ENCODE results near the gene BMPR1B. TPM values are rescaled to one million over a fixed set of nuclear protein-coding genes. Genes with fewer than 3 reads are reported as not detected.

The BMPR1B gene
- polyA plus RNA-seq, 2 of the 4 experiments (the other 2 are of a cell fraction) = 6.4 to 21.2 TPM

- ChIA-PET CTCF (interaction anchor here (1.6 kb wide), 1 partner anchor 10 kb away, joined by 5 read pairs; no protein-coding TSS in a partner anchor), POLR2A (no interaction called here)
- Histone ChIP-seq H3K4me3 (no peak overlapping the region), H3K4me1 (peaks cover 15% of the 10 kb centered on the region), H3K4me2 (no peak overlapping the region), H3K9me3 (no peaks in the 10 kb centered on the region), H3K27ac (no peak overlapping the region)
- ATAC-seq = no peak
- WGBS (ENCODE audit: missing lambda C conversion rate) = 93% methylated on average over 7 of the region's 7 CpGs
- DNase-seq (ENCODE audit: low read depth in 1 of 2, low spot score in 1 of 2) = no peak
- no peak for FAIRE-seq
- TF ChIP-seq NPAS2 (CRISPR knock-in tag; IDR thresholded peaks at IDR 0.05; ENCODE audit: borderline replicate concordance) = no peak
- TF ChIP-seq CEBPB (IDR thresholded peaks at IDR 0.05) = no peak
- TF ChIP-seq MYC (IDR thresholded peaks at IDR 0.05; ENCODE audit: borderline replicate concordance, low read length) = no peak
Measured at GRCh38 chr4:94897023-94897422, 139.3 kb downstream of the BMPR1B start.

GRCh38 chr4:94905511-94905910 is 147.8 kb downstream of the BMPR1B start:
- TF ChIP-seq NPAS2 (CRISPR knock-in tag; IDR thresholded peaks at IDR 0.05; ENCODE audit: borderline replicate concordance) (no peak), REST (IDR thresholded peaks at IDR 0.05) (no peak), MYC (IDR thresholded peaks at IDR 0.05; ENCODE audit: borderline replicate concordance, low read length) (no peak), HEYL (CRISPR knock-in tag; IDR thresholded peaks at IDR 0.05) (no peak), RNF2 (IDR thresholded peaks at IDR 0.05; ENCODE audit: borderline replicate concordance, low read depth) (no peak), POLR2A (IDR thresholded peaks at IDR 0.05; ENCODE audit: low read length) (no peak), SREBF2 (IDR thresholded peaks at IDR 0.05) (no peak), BHLHE40 (IDR thresholded peaks at IDR 0.05; ENCODE audit: low read depth, low read length) (no peak), ESRRA (IDR thresholded peaks at IDR 0.05; ENCODE audit: borderline replicate concordance, low read length) (no peak), CHD4 (IDR thresholded peaks at IDR 0.05; ENCODE audit: borderline replicate concordance) (no peak), HDAC2 (IDR thresholded peaks at IDR 0.05) (no peak), ZC3H11A (IDR thresholded peaks at IDR 0.05) (no peak), FOXS1 (CRISPR knock-in tag; IDR thresholded peaks at IDR 0.05) (no peak), ZSCAN20 (CRISPR knock-in tag; IDR thresholded peaks at IDR 0.05) (no peak), MAX (IDR thresholded peaks at IDR 0.05) (no peak), NR3C1 (IDR thresholded peaks at IDR 0.05) (no peak), RCOR1 (IDR thresholded peaks at IDR 0.05; ENCODE audit: low read depth, low read length) (no peak)
- CTCF ChIA-PET = interaction anchor here (0.7 to 1.9 kb wide), 2 partner anchors 8 to 434 kb away, joined by 3 to 5 read pairs; no protein-coding TSS in a partner anchor
- no peak for ATAC-seq
- H3K4me2 ChIP-seq = no peak overlapping the region
- no peak overlapping the region for H3K27ac ChIP-seq
- H3K9me3 ChIP-seq = no peaks in the 10 kb centered on the region
- no peak for FAIRE-seq
- no peak overlapping the region for H3K4me3 ChIP-seq
- WGBS (ENCODE audit: missing lambda C conversion rate) = 76% methylated on average over 3 of the region's 3 CpGs
- POLR2A ChIA-PET = no interaction called here
- no peaks in the 10 kb centered on the region for H3K4me1 ChIP-seq
- DNase-seq (ENCODE audit: low read depth in 1 of 2, low spot score in 1 of 2) = no peak

- CTCF ChIA-PET = no interaction called here
- TF ChIP-seq ZSCAN20 (CRISPR knock-in tag; IDR thresholded peaks at IDR 0.05) (no peak), SREBF2 (IDR thresholded peaks at IDR 0.05) (no peak), CBX2 (IDR thresholded peaks at IDR 0.05; ENCODE audit: borderline replicate concordance, low read depth) (no peak), MAFK (IDR thresholded peaks at IDR 0.05; ENCODE audit: partially characterized antibody) (no peak), ATOH8 (CRISPR knock-in tag; IDR thresholded peaks at IDR 0.05; ENCODE audit: low read depth) (no peak), RCOR1 (IDR thresholded peaks at IDR 0.05; ENCODE audit: low read depth, low read length) (no peak), HOXB13 (CRISPR knock-in tag; IDR thresholded peaks at IDR 0.05; ENCODE audit: low read depth) (no peak), ESRRA (IDR thresholded peaks at IDR 0.05; ENCODE audit: borderline replicate concordance, low read length) (no peak), EP300 (IDR thresholded peaks at IDR 0.05) (no peak), EHF (CRISPR knock-in tag; IDR thresholded peaks at IDR 0.05) (no peak), EHMT2 (IDR thresholded peaks at IDR 0.05; ENCODE audit: low read depth) (no peak), HES2 (IDR thresholded peaks at IDR 0.05) (no peak), MAX (IDR thresholded peaks at IDR 0.05) (no peak)
- no peak overlapping the region for H3K4me2 ChIP-seq
Measured at GRCh38 chr4:94909645-94910044, 151.9 kb downstream of the BMPR1B start.

More at GRCh38 chr4:94909645-94910044, 151.9 kb downstream of the BMPR1B start:
- Histone ChIP-seq H3K4me3 (no peak overlapping the region), H3K27ac (no peak overlapping the region), H3K9me3 (no peaks in the 10 kb centered on the region), H3K4me1 (no peaks in the 10 kb centered on the region)
- 93% methylated on average over 3 of the region's 3 CpGs for WGBS (ENCODE audit: missing lambda C conversion rate)
- ATAC-seq (no peak), DNase-seq (ENCODE audit: low read depth in 1 of 2, low spot score in 1 of 2) (no peak), FAIRE-seq (no peak)
- POLR2A ChIA-PET = no interaction called here
